Measurements from ENCODE around the gene CPTP.

GRCh38 chr1:1278620-1279019 is 46.0 kb upstream of the CPTP start:
- TF ChIP-seq RAD21 (IDR thresholded peaks at IDR 0.05), result no peak
- no peak for TF ChIP-seq MAX (IDR thresholded peaks at IDR 0.05)
- TF ChIP-seq REST (IDR thresholded peaks at IDR 0.05), result no peak
